ENCODE measurements around the gene RAB7A. TPM values are rescaled to one million over a fixed set of nuclear protein-coding genes. Genes with fewer than 3 reads are reported as not detected.

Gene RAB7A
- total RNA-seq, 1 experiment from 2014 or later, result 168 TPM

DNA sequence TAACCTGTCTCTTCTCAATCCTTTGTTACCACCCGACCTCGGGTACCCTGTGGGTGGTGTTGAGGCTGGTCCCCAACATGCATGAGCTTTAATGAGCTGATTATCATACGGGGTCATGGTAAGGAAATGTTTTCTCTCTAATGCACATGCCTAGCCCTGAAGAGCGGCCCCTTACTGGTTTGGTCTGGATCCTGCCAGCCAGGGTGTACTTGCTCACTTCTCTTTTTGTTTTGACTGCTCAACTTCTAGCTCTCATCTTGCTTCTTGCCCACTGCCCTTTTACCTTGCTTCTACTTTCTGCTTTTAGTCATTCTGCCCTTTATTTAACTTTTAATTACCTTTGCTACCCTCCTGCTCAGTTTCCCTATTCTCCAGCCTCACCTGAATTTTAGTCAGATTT lies 109.1 kb downstream of the RAB7A start:
- no peak for DNase-seq (ENCODE audit: low spot score)
- in situ Hi-C loops (cut with HindIII; ENCODE audit: low sequenced_read_pairs), result no loop called here

DNA sequence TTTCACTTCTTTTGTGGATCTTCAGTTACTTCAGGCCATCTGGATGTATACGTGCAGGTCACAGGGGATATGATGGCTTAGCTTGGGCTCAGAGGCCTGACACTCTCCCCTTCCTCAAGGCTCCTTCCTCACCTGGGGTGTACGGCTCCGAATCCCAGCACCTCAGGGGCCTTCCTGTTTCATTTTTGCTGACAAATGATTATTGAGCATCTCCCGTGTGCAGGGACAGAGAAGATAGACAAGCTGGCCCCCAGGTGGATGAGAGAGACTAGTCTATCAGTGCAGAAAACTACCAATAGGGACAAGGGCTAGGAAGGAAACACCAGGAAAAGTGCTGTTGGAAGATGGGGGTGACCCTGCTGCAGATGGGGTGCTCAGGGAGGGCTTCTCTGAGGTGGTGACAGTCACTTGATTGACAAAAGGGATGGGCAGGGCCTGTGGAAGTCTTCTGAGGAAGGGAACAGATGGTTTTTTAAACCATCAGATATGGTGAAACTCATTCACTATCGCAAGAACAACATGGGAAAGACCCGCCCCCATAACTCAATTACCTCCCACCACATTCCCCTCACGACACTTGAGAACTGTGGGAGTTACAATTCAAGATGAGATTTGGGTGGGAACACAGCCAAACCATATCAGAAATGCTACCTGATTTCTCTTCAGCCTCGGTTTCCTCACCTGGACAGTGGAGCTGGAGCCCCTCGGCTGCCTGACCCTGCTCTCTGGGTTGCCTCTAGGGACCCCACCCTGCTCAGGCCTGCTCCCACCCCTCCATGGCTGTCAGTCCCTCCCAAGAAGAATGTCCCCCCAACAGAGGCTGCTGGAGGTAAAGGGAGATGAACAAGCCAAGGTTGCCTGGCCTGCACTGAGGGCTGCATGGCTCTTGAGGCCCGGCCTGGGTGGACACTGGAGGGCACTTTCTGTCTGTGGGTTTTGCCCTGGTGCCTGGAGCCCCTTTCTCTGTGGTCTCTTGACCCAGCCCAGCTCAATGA lies 116.2 kb downstream of the RAB7A start:
- in situ Hi-C loops (cut with HindIII; ENCODE audit: low sequenced_read_pairs), result no loop called here
- DNase-seq (ENCODE audit: low spot score), result no peak

DNA sequence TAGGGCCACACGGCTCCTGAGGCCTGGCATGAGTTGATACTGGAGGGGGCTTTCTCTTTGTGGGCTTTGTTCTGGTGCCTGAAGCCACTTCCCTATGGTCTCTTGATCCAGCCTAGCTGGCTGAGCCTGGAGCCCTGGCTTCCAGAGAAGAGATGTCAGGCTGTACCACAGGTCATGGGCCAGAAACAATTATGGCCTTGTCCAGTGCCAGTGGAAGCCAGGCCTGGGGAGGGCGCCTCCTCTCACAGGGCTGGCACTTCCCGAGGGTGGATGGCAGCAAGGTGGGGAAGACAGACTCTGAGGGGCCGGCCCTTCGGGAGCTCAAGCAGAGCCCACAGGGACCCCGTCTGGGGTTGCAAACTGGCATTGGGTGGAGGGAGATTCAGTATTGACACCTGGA lies 118.5 kb downstream of the RAB7A start:
- in situ Hi-C loops (cut with HindIII; ENCODE audit: low sequenced_read_pairs), result no loop called here
- peak; percentile 62 for DNase-seq (ENCODE audit: low spot score)

DNA sequence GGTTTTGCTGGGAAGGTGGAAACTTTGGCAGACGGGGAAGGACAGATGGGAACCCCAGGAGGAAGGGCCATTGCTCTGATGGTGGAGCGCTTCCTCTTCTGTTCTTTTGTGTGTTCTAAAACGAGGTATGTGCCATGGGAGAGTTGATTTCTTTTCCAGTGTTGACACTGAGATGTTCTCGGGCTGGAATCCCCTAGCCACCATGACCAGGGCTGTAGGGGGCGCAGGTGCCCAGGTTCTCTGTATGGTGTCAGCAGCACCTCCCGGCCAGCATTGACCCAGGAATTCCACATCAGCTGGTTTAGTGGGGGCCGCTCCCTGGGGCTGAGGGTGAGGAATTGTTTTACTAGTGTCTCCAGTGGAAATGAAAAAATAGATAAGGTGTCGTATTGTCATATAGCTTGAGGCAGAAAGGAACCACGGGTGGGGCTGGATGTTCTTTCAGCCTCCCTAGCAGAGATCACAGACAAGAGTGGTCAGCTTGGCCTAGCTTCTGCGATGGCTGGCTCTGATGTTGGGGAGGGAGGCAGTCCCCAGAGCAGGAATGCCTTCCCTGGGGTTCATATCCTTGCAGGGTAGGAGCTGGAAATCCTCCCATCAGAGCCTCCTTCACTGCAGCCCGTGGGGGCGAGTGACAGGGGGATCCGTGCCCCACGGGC lies 119.3 kb downstream of the RAB7A start:
- peak; percentile 86 for DNase-seq (ENCODE audit: low spot score)

DNA sequence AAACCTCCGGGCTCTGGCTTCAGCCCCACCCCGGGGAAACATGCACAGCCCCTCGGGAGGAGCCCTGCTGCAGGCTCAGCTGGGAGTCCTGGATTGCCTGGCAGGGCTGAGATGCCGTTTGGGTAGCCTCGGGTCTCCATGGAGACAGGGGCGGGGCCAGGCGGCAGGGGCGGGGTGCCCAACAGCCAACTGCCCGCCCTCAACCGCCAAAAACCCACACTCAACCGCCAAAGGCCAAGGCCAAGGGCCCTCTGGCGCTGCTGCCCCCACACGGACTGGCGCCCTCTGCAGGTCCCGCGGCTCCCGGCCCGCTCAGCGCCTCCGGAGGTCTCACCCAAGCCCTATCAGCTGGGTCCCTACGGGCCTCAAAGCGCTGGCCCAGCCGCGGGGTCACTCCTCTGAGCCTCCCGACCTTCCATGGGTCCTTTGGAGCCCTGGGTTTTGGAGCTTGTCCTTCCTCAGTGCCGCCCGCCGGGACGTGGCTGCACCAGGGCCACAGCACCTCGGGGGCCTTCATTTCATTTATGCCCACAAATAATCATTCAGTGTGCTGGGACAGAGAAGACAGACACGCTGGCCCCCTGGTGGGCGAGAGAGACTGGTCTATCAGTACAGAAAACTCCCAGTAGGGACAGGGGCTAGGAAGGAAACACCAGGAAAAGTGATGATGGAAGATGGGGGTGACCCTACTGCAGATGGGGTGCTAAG lies 119.9 kb downstream of the RAB7A start:
- in situ Hi-C loops (cut with HindIII; ENCODE audit: low sequenced_read_pairs), result no loop called here
- peak; percentile 86 for DNase-seq (ENCODE audit: low spot score)

More for the DNA sequence above, 119.3 kb downstream of the RAB7A start:
- in situ Hi-C loops (cut with HindIII; ENCODE audit: low sequenced_read_pairs), result no loop called here

DNA sequence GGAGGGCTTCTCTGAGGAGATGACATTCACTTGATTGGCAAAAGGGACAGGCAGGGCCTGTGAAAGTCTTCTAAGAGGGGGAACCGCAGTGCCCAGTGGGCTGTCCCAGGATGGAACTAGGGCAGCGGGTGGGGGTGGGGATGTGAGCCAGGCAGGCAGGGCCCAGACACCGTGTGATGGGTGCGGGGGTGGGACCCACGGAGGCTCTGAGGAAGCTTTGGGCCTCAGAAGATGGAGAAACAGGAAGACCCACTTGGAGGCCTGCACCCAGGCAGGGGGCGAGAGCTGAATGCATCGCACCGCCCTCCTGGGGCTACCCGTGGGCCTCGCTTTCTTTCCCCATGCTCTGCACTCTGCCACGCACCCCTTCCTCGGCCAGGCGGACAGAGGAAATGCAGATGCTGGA lies 120.5 kb downstream of the RAB7A start:
- DNase-seq (ENCODE audit: low spot score), result no peak
- in situ Hi-C loops (cut with HindIII; ENCODE audit: low sequenced_read_pairs), result no loop called here

DNA sequence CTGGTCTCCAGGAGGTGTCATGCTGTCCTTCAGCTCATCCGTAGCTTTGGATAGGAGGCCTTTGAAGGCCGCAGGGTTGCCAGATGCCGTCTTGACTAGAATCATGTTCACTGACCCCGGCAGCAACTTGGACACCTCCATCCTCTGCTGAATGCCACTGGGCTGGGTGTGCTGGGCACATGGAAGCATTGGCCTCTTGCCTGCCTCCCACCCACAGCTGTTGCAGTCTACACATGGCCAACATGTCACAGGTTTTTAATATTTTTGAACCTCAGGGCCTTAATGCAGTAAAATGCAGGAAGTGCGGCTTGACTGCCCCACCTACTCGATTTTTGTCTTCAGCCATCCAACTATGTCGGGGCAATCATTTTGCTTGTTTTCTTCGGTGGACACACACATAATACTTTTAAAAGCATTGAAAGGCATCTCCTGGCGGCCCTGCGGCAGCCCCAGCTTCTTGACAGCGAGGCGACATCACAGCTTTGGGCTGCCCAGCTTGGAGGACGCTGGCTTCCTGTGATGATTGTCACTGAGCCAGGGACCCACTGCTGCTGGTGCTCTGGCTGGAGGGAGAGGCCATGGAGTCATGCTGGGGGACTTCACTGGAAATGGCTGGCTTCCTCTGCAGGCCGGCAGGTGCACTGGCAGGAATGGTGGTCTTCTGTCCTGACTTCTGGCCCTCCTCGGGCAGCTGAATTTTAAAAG lies 121.8 kb downstream of the RAB7A start:
- in situ Hi-C loops (cut with HindIII; ENCODE audit: low sequenced_read_pairs), result no loop called here
- DNase-seq (ENCODE audit: low spot score), result no peak

DNA sequence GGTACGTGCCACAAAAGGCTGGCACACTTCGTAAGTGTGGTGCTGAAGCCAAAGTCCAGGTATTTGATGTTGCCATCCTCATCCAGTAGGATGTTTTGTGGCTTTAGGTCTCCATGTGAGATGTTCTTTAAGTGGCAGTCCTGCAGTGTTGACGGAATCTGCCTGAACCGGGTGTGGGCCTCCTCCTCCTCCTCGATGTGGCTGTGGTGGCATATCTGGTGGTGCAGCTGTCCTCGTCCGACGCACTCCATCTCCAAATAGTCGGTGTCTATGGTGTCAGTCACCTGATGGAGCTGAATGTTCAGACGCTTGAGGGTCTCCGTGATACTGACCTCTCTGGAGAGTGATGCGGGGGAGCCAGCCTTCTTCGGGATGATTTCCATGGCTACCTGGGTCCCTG lies 123.0 kb downstream of the RAB7A start:
- no peak for DNase-seq (ENCODE audit: low spot score)
- in situ Hi-C loops (cut with HindIII; ENCODE audit: low sequenced_read_pairs), result no loop called here

DNA sequence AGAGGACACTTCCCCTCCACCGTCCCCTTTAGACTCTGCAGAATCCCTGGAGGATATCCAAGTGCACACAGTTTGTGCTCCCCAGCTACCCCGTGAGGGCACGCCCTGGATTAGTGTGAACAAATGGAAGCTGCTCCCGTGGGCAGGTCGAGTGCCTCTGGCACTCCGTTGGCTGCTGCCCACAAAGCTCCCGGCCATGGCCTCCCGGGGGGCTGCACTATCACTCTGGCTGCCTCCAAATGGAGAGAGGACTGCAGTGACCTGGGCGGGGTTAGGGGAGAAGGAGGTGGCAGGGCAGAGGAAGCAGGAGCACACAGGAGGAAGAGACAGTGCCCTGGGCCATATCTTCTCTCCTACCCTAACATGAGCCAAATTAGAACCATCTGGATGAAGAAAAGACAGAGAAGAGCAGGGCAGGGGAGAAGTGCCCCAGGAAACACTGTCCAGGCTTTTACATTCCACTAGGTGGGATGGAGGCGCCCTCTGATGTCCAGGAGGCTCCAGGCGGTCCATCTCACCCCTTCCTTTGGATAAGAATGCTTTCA lies 124.0 kb downstream of the RAB7A start:
- in situ Hi-C loops (cut with HindIII; ENCODE audit: low sequenced_read_pairs), result no loop called here
- DNase-seq (ENCODE audit: low spot score), result no peak

DNA sequence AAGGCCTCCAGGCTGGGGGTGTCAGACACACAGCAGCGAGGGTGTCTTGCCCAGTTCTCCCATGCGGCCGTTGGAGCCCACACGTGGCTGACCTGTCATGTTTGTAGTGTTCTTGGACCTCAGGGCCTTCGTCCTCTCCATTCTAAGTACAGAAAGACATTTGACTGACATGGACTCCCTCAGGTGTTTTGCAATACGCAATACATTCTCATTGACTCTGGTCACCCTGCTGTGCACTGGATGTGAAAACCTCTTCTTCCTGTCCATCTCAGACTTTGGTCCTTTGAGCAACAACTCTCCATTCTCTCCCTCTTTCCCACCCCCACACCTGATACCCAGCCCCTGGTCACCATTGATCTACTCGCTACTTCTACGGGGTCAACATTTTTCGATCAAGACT lies 124.6 kb downstream of the RAB7A start:
- in situ Hi-C loops (cut with HindIII; ENCODE audit: low sequenced_read_pairs), result no loop called here
- DNase-seq (ENCODE audit: low spot score), result no peak

DNA sequence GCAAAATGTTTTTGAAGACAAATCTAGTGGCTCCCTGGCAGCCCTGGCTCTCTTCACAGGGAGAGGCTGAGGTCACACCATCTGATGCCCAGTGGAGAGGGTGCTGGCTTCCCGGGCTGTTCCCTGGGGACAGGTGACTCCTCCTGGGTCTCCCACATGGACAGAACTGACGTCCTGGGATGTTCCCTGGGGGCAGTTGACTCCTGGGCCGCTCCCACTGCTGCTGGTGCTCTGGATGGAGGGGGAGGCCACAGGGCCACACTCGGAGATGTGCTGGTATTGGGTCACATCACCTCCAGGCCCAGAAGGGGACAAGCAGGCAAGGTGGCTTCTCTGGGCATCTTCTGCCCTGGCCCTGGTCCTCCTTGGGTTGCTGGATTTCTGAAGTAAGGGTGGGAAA lies 125.6 kb downstream of the RAB7A start:
- DNase-seq (ENCODE audit: low spot score), result no peak
- in situ Hi-C loops (cut with HindIII; ENCODE audit: low sequenced_read_pairs), result no loop called here

DNA sequence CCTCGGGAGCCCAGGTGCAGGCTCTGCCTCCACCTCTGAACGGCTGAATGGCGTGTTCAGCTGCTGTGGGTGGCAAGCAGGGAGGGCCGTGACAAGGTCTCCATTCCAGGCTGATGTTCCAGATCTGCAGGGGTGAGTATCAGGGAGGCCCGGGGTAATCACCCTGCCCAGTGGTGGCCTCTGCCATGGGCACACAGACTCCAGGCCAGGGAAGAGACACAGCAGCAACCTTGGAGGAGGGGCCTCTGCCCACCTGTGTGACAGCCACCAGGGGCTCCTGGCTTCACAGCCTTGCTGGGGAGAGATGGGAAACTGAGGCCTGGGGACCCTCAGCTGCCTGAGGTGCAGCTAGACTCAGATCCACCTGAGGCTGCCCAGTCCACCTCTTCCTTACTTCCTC lies 127.8 kb downstream of the RAB7A start:
- in situ Hi-C loops (cut with HindIII; ENCODE audit: low sequenced_read_pairs), result no loop called here
- DNase-seq (ENCODE audit: low spot score), result no peak

DNA sequence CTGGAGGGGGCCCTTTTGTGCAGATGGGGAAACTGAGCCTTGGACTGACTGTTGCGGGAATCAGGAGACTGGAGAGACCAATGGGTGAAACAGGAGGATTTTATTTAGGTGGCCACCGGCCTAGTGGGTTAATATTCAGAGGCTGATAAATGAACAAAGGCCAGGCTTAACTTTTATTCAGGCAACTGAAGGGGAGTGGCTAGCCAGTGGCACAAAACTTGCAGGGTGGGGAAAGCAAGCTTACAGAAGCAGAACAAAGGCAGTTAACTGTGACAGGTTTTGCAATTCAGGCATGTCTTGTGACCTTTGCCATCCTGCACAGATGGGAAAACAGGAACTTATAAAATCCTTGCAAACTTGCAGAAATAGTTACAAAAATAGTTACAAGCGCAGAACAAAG lies 128.5 kb downstream of the RAB7A start:
- in situ Hi-C loops (cut with HindIII; ENCODE audit: low sequenced_read_pairs), result no loop called here
- DNase-seq (ENCODE audit: low spot score), result no peak

DNA sequence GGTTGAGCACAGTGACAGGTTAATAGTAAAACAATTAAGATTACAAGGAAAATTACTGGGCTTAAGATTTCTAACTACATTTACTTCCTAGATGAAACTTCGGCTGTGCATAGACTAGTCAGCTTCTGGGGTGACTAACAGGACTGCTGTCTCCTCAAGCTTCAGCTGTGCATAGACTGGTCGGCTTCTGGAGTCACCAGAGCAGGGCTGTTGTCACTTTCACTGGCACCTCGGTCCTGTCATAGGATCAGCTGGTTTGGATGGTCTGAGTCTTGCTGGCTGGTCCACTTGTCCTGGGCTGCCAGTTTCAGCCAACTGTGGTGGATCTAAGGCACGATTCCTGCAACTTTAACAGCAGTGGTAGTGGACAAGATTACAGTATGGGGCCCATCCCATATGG lies 129.6 kb downstream of the RAB7A start:
- DNase-seq (ENCODE audit: low spot score), result no peak
- in situ Hi-C loops (cut with HindIII; ENCODE audit: low sequenced_read_pairs), result no loop called here

DNA sequence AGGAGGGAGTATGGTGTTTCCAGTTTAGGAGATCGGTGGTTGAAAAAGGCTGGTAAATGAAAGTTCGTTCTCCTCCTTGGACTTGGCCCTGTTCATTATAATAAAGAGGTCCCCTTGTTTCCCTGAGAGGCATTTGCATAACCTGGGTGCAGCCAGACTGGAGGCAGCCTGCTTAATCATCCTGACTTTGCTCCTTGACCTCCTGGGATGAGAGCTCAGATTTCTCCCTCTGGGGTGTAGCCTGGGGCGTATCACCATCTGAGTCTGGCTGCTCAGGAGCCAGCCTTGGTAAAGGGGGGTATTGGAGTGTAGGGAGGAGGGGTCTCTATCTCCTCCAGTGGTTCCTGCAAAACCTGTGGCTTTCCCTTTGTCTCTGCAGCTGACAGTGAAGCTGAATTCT lies 132.2 kb downstream of the RAB7A start:
- in situ Hi-C loops (cut with HindIII; ENCODE audit: low sequenced_read_pairs), result no loop called here
- DNase-seq (ENCODE audit: low spot score), result no peak

DNA sequence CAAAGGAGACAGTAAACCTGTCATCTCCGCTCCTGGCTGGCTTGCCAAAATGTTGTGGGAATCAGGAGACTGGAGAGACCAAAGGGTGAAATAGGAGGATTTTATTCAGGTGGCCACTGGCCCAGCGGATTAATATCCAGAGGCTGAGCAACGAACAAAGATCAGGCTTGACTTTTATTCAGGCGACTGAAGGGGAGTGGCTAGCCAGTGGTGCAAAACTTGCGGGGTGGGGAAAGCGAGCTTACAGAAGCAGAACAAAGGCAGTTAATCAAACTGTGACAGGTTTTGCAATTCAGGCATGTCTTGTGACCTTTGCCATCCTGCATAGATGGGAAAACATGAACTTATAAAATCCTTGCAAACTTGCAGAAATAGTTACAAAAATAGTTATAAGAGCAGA lies 133.6 kb downstream of the RAB7A start:
- DNase-seq (ENCODE audit: low spot score), result no peak
- in situ Hi-C loops (cut with HindIII; ENCODE audit: low sequenced_read_pairs), result no loop called here

DNA sequence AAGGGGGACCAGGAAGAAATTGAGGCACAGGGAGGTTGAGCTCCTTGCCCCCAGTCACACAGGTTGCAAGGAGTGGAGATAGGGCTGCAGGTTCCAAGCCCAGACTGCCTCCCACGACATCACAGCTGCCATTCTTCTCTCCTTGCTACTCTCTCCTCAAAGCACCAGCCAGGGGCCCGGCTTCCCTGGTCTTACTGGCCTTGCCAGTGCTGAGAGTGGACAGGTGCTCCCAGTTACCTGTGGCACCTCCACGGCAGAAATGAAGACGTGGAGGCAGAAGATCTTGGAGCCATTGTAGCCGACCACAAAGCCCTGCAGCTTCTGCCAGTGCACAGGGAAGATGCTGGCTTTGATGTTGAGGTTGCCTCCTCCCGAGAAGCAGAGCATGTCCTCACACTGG lies 135.5 kb downstream of the RAB7A start:
- DNase-seq (ENCODE audit: low spot score), result no peak

DNA sequence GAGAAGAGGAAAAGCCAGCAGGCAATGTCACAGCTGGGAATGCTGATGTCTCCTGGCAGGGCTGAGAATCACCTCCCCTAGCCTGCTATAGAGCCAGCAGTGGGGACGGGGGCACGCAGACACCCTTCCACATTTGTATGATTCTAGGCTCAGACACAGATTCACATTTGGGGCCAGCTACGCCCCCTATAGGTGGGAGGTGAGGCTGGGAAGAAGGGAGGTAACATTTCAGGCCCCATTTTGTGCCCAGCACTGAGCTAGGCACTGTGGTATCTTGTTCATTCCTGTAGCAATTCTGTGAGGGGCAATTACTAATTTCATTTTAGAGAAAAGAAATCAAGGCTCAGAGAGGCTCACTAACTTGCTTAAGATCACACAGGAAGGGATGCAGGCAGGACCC lies 137.6 kb downstream of the RAB7A start:
- in situ Hi-C loops (cut with HindIII; ENCODE audit: low sequenced_read_pairs), result no loop called here
- no peak for DNase-seq (ENCODE audit: low spot score)

More for the DNA sequence above, 135.5 kb downstream of the RAB7A start:
- in situ Hi-C loops (cut with HindIII; ENCODE audit: low sequenced_read_pairs), result no loop called here

Data from G401 (cell line).